Breast epithelium (tissue), 3 donors: ENCODE measurements around the gene NEK10.

Experiments used
- CTCF ChIP-seq, 3 donors: fragments of 450-650 bp; IDR thresholded peaks; one replicate each; pipeline ENCODE4 v1.5.1; 2016 to 2017; ENCODE audit warnings: antibody characterized with exemption in 3 of 3, mild to moderate bottlenecking in 3 of 3, moderate library complexity in 3 of 3
- POLR2A ChIP-seq: fragments of 450-650 bp; IDR thresholded peaks from one replicate; pipeline ENCODE4 v1.6.1; 2016; ENCODE audit warnings: antibody characterized with exemption, mild to moderate bottlenecking, moderate library complexity

GRCh38 chr3:27345493-27345892 lies 23.7 kb downstream of the NEK10 start:
- TF ChIP-seq CTCF (IDR thresholded peaks at IDR 0.05): no peak
- no peak for TF ChIP-seq POLR2A
